HL-60 (cell line): ENCODE measurements around the gene AGAP6.
"Not testable (repeated sequence)": the region's sequence is repeated elsewhere in the genome, so short reads cannot be mapped to it uniquely, and the experiment has no call there.

Source experiments
- CTCF ChIP-seq: IDR thresholded peaks from one replicate; pipeline ENCODE4 v1.5.1; 2011; ENCODE audit warnings: low read length, control low read depth, inconsistent platforms; ENCODE audit not compliant: insufficient read depth
- GABPA ChIP-seq: IDR thresholded peaks from 2 replicates; pipeline ENCODE4 v1.6.1; 2012; ENCODE audit warnings: low read depth
- POLR2AphosphoS5 ChIP-seq: IDR thresholded peaks from 2 replicates; pipeline ENCODE4 v1.6.1; 2012; ENCODE audit warnings: low read depth
- SPI1 ChIP-seq: IDR thresholded peaks from 2 replicates; pipeline ENCODE4 v1.6.1; 2012; ENCODE audit warnings: low read depth, mild to moderate bottlenecking, borderline replicate concordance
- TF ChIP-seq, protein P1 (sequence below): IDR thresholded peaks from 2 replicates; pipeline ENCODE4 v1.6.1; 2012; ENCODE audit warnings: low read depth; ENCODE audit not compliant: insufficient replicate concordance

GRCh38 chr10:49987207-49987606, 999 bp upstream of the AGAP6 start:
- TF ChIP-seq CTCF, POLR2AphosphoS5, GABPA, SPI1: not testable (repeated sequence)
- TF ChIP-seq, protein P1, sequence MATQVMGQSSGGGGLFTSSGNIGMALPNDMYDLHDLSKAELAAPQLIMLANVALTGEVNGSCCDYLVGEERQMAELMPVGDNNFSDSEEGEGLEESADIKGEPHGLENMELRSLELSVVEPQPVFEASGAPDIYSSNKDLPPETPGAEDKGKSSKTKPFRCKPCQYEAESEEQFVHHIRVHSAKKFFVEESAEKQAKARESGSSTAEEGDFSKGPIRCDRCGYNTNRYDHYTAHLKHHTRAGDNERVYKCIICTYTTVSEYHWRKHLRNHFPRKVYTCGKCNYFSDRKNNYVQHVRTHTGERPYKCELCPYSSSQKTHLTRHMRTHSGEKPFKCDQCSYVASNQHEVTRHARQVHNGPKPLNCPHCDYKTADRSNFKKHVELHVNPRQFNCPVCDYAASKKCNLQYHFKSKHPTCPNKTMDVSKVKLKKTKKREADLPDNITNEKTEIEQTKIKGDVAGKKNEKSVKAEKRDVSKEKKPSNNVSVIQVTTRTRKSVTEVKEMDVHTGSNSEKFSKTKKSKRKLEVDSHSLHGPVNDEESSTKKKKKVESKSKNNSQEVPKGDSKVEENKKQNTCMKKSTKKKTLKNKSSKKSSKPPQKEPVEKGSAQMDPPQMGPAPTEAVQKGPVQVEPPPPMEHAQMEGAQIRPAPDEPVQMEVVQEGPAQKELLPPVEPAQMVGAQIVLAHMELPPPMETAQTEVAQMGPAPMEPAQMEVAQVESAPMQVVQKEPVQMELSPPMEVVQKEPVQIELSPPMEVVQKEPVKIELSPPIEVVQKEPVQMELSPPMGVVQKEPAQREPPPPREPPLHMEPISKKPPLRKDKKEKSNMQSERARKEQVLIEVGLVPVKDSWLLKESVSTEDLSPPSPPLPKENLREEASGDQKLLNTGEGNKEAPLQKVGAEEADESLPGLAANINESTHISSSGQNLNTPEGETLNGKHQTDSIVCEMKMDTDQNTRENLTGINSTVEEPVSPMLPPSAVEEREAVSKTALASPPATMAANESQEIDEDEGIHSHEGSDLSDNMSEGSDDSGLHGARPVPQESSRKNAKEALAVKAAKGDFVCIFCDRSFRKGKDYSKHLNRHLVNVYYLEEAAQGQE: not testable (repeated sequence)
